ENCODE results near the gene CRHR2.
"Not testable (repeated sequence)": the region's sequence is repeated elsewhere in the genome, so short reads cannot be mapped to it uniquely, and the experiment has no call there.

CRHR2 gene

DNA sequence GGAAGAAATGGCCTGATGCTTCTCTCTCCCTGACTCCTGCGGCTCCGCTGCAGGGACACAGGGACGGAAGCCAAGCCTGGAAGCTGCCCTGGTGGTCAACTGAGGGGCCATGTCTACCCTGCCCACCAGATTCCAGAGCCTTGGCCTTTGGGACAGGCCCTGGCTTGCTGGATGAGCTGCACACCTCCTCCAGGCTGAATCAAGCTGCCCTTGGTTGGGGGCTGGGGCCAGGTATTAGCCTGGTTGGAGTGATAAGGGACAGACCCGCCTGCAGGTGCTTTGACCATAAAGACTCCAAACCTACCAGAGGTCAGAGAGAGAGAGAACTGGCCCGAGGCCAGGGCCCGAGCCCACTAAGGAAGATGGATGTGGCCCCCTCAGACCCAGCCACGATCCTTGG lies 30.1 kb downstream of the CRHR2 start:
- no peak for DNase-seq

DNA sequence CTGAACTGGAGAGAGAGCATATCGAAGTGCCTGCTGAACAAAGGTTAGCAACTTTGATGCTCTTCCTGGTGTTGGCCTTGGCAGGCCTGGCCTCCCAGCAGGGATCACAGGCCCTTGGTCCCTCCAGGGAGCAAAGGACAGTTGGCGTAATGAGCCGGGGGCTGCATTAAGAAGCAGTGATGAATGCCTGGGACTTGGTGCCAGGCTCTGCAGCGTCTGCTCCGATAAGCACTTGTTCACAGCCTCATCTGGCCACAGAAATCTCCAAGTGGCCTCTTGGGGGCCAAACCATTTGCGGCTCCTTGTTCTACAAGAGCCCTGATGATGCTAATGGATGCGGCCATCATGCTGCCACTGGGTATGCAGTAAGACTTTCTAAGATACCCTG lies 31.8 kb downstream of the CRHR2 start:
- no peak for DNase-seq

- no peak for DNase-seq
These were observed 32.4 kb downstream of the CRHR2 start for GRCh38 chr7:30649717-30650420.

GRCh38 chr7:30648744-30649540 lies 33.3 kb downstream of the CRHR2 start:
- DNase-seq: peak in 1 of 2 experiments; percentile 12

DNA sequence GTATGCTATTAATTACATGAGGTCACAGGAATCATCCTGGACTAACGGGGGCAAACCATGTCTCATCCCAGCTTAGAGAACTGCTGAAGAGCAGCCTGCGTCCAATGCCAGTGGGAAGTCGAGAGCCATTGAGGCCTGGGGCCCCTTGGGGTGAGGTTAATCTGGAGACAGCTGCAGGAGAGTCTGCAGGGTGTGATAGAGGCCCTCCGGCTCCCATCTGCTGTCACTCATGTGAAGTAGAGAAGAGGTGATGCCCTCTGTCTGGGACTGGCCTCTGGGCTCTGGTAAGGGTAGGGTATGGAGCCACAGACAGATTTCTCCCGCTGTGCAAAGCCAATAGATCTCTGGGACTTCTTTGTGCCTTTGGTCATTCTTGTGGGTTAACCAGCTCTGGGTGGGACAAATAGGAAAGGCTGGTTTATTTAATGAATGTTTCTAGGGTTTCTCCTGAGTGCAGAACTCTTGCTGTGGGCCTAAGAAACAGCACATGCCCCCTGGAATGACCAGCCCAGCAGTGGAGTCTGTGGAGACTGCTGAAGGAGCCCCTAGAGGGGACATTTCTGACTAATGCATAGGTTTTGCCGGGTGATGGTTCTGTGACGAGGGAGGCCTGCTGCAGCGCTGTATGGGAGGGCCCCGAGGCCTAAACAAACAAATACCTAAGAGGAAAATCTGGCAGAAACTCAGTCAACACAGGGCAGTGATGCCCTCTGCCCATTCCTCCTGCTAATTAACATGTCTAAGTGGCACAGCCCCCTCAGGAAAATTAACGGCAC lies 34.5 kb downstream of the CRHR2 start:
- DNase-seq: peak; percentile 9 to 10

- peak; percentile 14 to 15 for DNase-seq
These were observed 36.1 kb downstream of the CRHR2 start for GRCh38 chr7:30646154-30646553.

- peak; percentile 8 to 14 for DNase-seq
These were observed 36.6 kb downstream of the CRHR2 start for GRCh38 chr7:30645661-30646060.

- peak; percentile 5 to 9 for DNase-seq
These were observed 37.8 kb downstream of the CRHR2 start for GRCh38 chr7:30644286-30644955.

- no peak for DNase-seq
These were observed 39.5 kb downstream of the CRHR2 start for GRCh38 chr7:30642789-30643188.

DNA sequence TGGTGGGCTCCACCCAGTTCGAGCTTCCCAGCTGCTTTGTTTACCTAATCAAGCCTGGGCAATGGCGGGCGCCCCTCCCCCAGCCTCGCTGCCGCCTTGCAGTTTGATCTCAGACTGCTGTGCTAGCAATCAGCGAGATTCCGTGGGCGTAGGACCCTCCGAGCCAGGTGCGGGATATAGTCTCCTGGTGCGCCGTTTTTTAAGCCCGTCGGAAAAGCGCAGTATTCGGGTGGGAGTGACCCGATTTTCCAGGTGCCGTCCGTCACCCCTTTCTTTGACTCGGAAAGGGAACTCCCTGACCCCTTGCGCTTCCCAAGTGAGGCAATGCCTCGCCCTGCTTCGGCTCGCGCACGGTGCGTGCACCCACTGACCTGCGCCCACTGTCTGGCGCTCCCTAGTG lies 39.9 kb downstream of the CRHR2 start:
- DNase-seq: not testable (repeated sequence)

DNA sequence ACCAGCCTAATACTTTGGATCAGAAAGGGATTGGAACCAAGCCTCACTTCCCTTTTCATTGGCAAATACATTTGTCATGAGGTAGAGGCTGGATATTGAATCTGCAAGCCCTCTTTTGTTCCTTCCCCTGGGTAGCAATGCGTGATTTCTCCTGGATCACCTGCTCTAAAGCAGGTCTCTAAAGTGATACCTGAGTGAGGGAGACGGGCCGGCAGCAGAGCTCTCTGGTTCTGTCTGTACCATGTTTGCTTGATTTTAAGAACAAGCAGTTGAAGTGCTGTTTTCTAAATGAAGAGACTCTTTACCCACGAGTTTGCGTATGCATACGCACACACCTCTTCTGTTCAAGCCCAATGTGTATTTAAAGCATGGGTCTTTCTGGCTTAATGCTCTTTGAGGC lies 46.5 kb downstream of the CRHR2 start:
- DNase-seq: peak in 1 of 2 experiments; percentile 16

- DNase-seq: no peak
These were observed 47.5 kb downstream of the CRHR2 start for GRCh38 chr7:30634634-30635201.

DNA sequence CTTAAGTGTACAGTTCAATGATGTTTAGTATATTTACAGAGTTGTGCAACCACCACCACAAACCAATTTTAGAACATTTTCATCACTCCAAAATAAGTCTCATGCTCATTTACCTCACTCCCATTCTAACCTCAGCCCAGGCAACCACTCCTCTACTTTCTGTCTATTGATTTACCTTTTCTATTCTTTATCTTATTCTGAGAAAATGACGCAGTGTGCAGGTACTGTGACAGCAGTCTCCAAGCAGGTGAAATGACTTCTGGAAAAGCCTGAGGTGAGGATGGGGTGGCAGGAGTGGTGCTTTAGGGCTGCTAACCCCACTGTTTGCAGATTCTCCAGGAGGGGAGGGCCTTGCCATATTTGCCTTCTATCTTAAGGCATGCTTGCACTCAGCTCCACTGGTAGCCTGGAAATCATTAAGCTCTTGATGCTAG lies 48.0 kb downstream of the CRHR2 start:
- no peak for DNase-seq

- no peak for DNase-seq
These were observed 49.0 kb downstream of the CRHR2 start for GRCh38 chr7:30633223-30633622.

DNA sequence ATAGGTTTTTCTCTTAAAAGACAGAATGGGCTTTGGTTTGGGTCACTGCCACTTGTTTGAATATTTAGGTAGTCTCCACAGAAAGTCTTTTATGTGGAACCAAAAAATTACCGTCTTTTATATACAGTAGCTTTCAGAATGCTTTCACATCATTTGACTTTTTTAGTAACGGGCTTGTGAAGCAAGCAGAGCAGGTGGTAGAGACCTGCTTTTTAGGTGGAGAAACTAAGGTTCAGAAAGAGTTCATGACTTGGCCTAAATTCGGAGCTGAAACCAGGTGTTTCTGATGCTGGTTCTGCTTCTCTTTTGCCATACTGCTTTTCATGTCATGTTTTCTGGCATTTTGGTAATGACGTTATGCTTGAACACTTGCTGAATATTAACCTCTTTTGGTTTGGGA lies 51.3 kb downstream of the CRHR2 start:
- DNase-seq: no peak

GRCh38 chr7:30627026-30627425 lies 55.2 kb downstream of the CRHR2 start:
- peak in 1 of 2 experiments; percentile 36 for DNase-seq

DNA sequence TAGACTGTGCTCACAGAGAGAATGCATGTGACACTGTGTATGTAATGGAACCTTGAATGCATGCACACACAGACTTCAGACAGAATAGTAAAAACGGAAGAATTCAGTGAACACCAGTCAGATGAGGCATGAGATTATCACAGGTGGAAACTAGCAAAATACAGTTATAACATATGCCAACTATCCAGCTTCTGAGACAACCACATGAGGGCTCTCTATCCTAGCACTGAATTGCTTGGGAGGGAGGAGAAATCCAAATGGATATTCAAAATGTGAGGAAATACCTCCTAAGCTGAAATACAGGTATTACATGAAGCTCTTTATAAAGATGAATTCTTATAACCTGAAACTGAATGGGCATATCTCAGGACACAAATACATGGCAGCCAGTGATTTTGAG lies 57.0 kb downstream of the CRHR2 start:
- no peak for DNase-seq

DNA sequence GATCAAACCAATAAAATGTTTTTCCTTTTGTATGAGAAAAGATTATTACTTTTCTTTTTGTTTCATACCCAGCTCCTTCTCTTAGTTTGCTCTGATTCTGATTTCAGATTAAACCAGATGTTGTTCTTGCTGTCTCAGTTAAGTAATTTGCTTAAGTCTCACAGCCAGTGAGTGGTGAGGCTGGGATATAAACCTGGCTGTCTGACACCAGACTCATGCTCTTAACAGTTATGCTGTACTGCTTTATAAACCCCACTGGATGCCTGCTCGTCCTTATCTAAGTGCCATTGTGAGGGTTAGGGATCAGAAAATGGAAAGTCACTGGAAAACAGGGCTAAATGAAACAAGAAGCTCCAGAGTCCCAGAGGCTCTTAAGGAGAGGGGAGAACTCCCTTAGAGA lies 63.3 kb downstream of the CRHR2 start:
- DNase-seq: no peak

- no peak for DNase-seq
These were observed 64.1 kb downstream of the CRHR2 start for GRCh38 chr7:30618080-30618676.

GRCh38 chr7:30617359-30617758 lies 64.9 kb downstream of the CRHR2 start:
- no peak for DNase-seq

DNA sequence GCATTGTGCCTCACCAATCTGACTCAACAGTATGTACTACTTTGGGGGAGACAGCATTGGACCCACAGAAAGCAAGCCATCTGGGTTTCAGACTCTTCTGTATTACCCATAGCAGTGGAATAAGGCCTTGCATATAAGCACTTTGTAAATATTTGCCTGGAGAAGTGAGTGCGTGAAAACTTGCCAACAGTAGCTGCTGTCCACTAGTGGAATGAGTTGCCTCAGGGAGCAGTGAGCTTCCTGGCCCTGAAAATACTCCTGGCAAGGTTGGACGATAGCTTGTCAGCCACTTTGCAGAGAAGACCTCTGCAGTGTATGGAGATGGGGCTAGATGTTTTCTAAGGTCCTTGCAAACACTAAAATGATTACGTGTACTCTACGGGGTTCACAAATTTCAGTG lies 65.9 kb downstream of the CRHR2 start:
- no peak for DNase-seq

All from activated T-cell treated with anti-CD3 and anti-CD28 coated beads, Interleukin-2, amount 50 U/mL, for 48 hours (primary cell).